BJ (cell line): ENCODE results near the gene ERLIN1. TPM values are rescaled to one million over a fixed set of nuclear protein-coding genes. Genes with fewer than 3 reads are reported as not detected.
"Not testable (repeated sequence)": the region's sequence is repeated elsewhere in the genome, so short reads cannot be mapped to it uniquely, and the experiment has no call there.

ENCODE experiments used
- CTCF ChIA-PET: fragments of 350-600 bp; formaldehyde crosslinking; extraction: SDS; loops from one replicate; lab custom pipeline; 2021; ENCODE audit warnings: antibody characterized with exemption, inconsistent platforms; lab: Yijun Ruan, JAX
- POLR2A ChIA-PET: fragments of 300-600 bp; sonication (Branson Sonifier 250); formaldehyde crosslinking; extraction: SDS; loops from one replicate; lab custom pipeline; 2021; ENCODE audit warnings: antibody characterized with exemption; lab: Charles Lee
- DNase-seq: peaks from one replicate; pipeline ENCODE4 v3.0.0-alpha.2; 2011; ENCODE audit warnings: low read depth
- H3K27me3 ChIP-seq: 2 replicates; pipeline ENCODE4 v1.6.0; 2011; ENCODE audit warnings: low read length; ENCODE audit not compliant: control insufficient read depth, insufficient read depth
- H3K36me3 ChIP-seq: 2 replicates; pipeline ENCODE4 v1.5.1; 2011; ENCODE audit warnings: low read length; ENCODE audit not compliant: control insufficient read depth, insufficient read depth
- H3K4me3 ChIP-seq: 2 replicates; pipeline ENCODE4 v1.5.1; 2011; ENCODE audit warnings: low read depth, mild to moderate bottlenecking, control low read depth, low read length
- CTCF ChIP-seq: IDR thresholded peaks from 2 replicates; pipeline ENCODE4 v1.5.1; 2011; ENCODE audit warnings: low read depth, mild to moderate bottlenecking, control low read depth, inconsistent platforms, low read length, moderate library complexity; ENCODE audit not compliant: insufficient read depth
- polyA plus RNA-seq: library from polyadenylated mRNA; depleted of rRNA; stranded (reverse); fragments of >200 nt; gene quantifications from 2 replicates; pipeline ENCODE4 v1.2.3, GENCODE V29; 2011

Gene ERLIN1
- polyA plus RNA-seq, 1 experiment, result 37.7 TPM

GRCh38 chr10:100129424-100129823 is 56.4 kb downstream of the ERLIN1 start:
- Histone ChIP-seq H3K4me3 (no peak overlapping the region), H3K36me3 (no peaks in the 10 kb centered on the region), H3K27me3 (peaks cover 5% of the 10 kb centered on the region; the same call in 1 of the 2 replicates)
- no peak for TF ChIP-seq CTCF
- ChIA-PET POLR2A (no interaction called here), CTCF (no interaction called here)
- no peak for DNase-seq

GRCh38 chr10:100128951-100129350 is 56.9 kb downstream of the ERLIN1 start:
- ChIA-PET CTCF (no interaction called here), POLR2A (no interaction called here)

GRCh38 chr10:100125335-100125734 is 60.5 kb downstream of the ERLIN1 start:
- H3K36me3 ChIP-seq, DNase-seq, H3K4me3 ChIP-seq, CTCF ChIA-PET, H3K27me3 ChIP-seq, POLR2A ChIA-PET: not testable (repeated sequence)

More at GRCh38 chr10:100128951-100129350, 56.9 kb downstream of the ERLIN1 start:
- Histone ChIP-seq H3K36me3 (no peaks in the 10 kb centered on the region), H3K27me3 (peaks cover 5% of the 10 kb centered on the region; the same call in 1 of the 2 replicates), H3K4me3 (no peak overlapping the region)
- TF ChIP-seq CTCF, result no peak
- DNase-seq, result no peak

- no peak for TF ChIP-seq CTCF
- DNase-seq, result no peak
- ChIA-PET POLR2A (no interaction called here), CTCF (no interaction called here)
- Histone ChIP-seq H3K4me3 (no peak overlapping the region), H3K36me3 (no peaks in the 10 kb centered on the region), H3K27me3 (peaks cover 7% of the 10 kb centered on the region; the same call in 1 of the 2 replicates)
Observed at GRCh38 chr10:100124097-100124496, 61.7 kb downstream of the ERLIN1 start.

GRCh38 chr10:100122780-100123179 is 63.0 kb downstream of the ERLIN1 start:
- DNase-seq, result no peak
- ChIA-PET POLR2A (no interaction called here), CTCF (no interaction called here)
- TF ChIP-seq CTCF, result no peak
- Histone ChIP-seq H3K4me3 (no peak overlapping the region), H3K36me3 (no peaks in the 10 kb centered on the region), H3K27me3 (peaks cover 5% of the 10 kb centered on the region; the same call in 1 of the 2 replicates)

GRCh38 chr10:100120550-100120949 is 65.3 kb downstream of the ERLIN1 start:
- ChIA-PET CTCF (no interaction called here), POLR2A (no interaction called here)
- no peak for DNase-seq
- no peaks in the 10 kb centered on the region for H3K36me3 ChIP-seq
- no peak overlapping the region for H3K4me3 ChIP-seq
- TF ChIP-seq CTCF, result no peak
- H3K27me3 ChIP-seq, result peaks cover 9% of the 10 kb centered on the region; the same call in 1 of the 2 replicates
